Measurements from ENCODE around the gene E2F2.

- TF ChIP-seq, protein P1, sequence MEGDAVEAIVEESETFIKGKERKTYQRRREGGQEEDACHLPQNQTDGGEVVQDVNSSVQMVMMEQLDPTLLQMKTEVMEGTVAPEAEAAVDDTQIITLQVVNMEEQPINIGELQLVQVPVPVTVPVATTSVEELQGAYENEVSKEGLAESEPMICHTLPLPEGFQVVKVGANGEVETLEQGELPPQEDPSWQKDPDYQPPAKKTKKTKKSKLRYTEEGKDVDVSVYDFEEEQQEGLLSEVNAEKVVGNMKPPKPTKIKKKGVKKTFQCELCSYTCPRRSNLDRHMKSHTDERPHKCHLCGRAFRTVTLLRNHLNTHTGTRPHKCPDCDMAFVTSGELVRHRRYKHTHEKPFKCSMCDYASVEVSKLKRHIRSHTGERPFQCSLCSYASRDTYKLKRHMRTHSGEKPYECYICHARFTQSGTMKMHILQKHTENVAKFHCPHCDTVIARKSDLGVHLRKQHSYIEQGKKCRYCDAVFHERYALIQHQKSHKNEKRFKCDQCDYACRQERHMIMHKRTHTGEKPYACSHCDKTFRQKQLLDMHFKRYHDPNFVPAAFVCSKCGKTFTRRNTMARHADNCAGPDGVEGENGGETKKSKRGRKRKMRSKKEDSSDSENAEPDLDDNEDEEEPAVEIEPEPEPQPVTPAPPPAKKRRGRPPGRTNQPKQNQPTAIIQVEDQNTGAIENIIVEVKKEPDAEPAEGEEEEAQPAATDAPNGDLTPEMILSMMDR (IDR thresholded peaks at IDR 0.05 in 2 of 3, conservative IDR thresholded peaks at IDR 0.05 in 1 of 3; ENCODE audit: borderline replicate concordance in 1 of 3, insufficient read depth in 1 of 3, low read depth in 2 of 3, low read length in 2 of 3) = no peak
- TF ChIP-seq ZFX (IDR thresholded peaks at IDR 0.05) (no peak), ZNF274 (IDR thresholded peaks at IDR 0.05; ENCODE audit: low read depth, low read length) (no peak), POLR2A (IDR thresholded peaks at IDR 0.05; ENCODE audit: borderline replicate concordance, extremely low read depth, insufficient read depth, insufficient read length) (no peak), ELF1 (IDR thresholded peaks at IDR 0.05; ENCODE audit: borderline replicate concordance, low read depth) (no peak)
These were observed 20.8 kb upstream of the E2F2 start for GRCh38 chr1:23551849-23552248.

Data from HCT116 (cell line).